HUDEP-2 (cell line): ENCODE data around the gene IGSF9B.

Experiments
- DNase-seq, 76 experiments: peaks; one replicate each; lab custom pipeline; 2025; ENCODE audit not compliant: unreplicated experiment in 76 of 76; lab: John Stamatoyannopoulos, UW

IGSF9B gene

GRCh38 chr11:133961890-133962289 lies 5.1 kb upstream of the IGSF9B start:
- DNase-seq = no peak

- no peak for DNase-seq
Observed at GRCh38 chr11:133957900-133958299, 1.1 kb upstream of the IGSF9B start.

GRCh38 chr11:133955945-133956421 lies 785 bp downstream of the IGSF9B start:
- DNase-seq = no peak

GRCh38 chr11:133955081-133955891 lies 1.5 kb downstream of the IGSF9B start:
- no peak for DNase-seq

GRCh38 chr11:133953999-133954398 lies 2.8 kb downstream of the IGSF9B start:
- no peak for DNase-seq

GRCh38 chr11:133953547-133953946 lies 3.2 kb downstream of the IGSF9B start:
- DNase-seq = no peak

- no peak for DNase-seq
Observed at GRCh38 chr11:133952199-133953190, 4.3 kb downstream of the IGSF9B start.

GRCh38 chr11:133951327-133952198 lies 5.2 kb downstream of the IGSF9B start:
- no peak for DNase-seq

- DNase-seq = no peak
Observed at GRCh38 chr11:133950874-133951326, 5.9 kb downstream of the IGSF9B start.

GRCh38 chr11:133950421-133950820 lies 6.3 kb downstream of the IGSF9B start:
- no peak for DNase-seq

GRCh38 chr11:133949129-133949528 lies 7.6 kb downstream of the IGSF9B start:
- no peak for DNase-seq

GRCh38 chr11:133948711-133949110 lies 8.1 kb downstream of the IGSF9B start:
- DNase-seq = no peak

GRCh38 chr11:133947321-133947756 lies 9.4 kb downstream of the IGSF9B start:
- peak in 19 of 76 experiments; percentile 3 to 41 (median 10) for DNase-seq

- no peak for DNase-seq
Observed at GRCh38 chr11:133946541-133947318, 10.0 kb downstream of the IGSF9B start.

GRCh38 chr11:133946051-133946450 lies 10.7 kb downstream of the IGSF9B start:
- DNase-seq = no peak

- peak in 4 of 76 experiments; percentile 4 to 23 (median 12) for DNase-seq
Observed at GRCh38 chr11:133945087-133945974, 11.4 kb downstream of the IGSF9B start.

GRCh38 chr11:133943950-133944698 lies 12.6 kb downstream of the IGSF9B start:
- no peak for DNase-seq

- DNase-seq = no peak
Observed at GRCh38 chr11:133942577-133942976, 14.2 kb downstream of the IGSF9B start.
